HCT116 (cell line): ENCODE results near the gene UCP2. TPM values are rescaled to one million over a fixed set of nuclear protein-coding genes. Genes with fewer than 3 reads are reported as not detected.

Source experiments
- ATAC-seq: fragments of 200-7000 bp; cut with Tn5 transposase; 2 replicates; pipeline ENCODE4 v1.9.1; 2020; ENCODE audit warnings: mild to moderate bottlenecking, moderate library complexity
- BruUV-seq: library from RNA; stranded (reverse); fragments of 400-500 nt; replicated peaks from 2 replicates; lab custom pipeline; 2021; lab: Mats Ljungman, UMichigan
- CTCF ChIA-PET: fragments of 300-600 bp; sonication (Branson Sonifier 250); formaldehyde crosslinking; loops from one replicate; lab custom pipeline; 2021; ENCODE audit warnings: antibody characterized with exemption; lab: Charles Lee
- POLR2A ChIA-PET: fragments of 300-600, 350-600 bp; sonication (Branson Sonifier 250); formaldehyde crosslinking; loops from one replicate; lab custom pipeline; 2021; ENCODE audit warnings: antibody characterized with exemption; lab: Charles Lee
- RAD21 ChIA-PET, 2 experiments: fragments of 300-600 bp; sonication (Branson Sonifier 250); formaldehyde crosslinking; loops; one replicate each; lab custom pipeline; 2023; ENCODE audit warnings: low total read pairs in 2 of 2; ENCODE audit not compliant: uncharacterized antibody in 2 of 2, unreplicated experiment in 2 of 2, low non-redundant PET in 1 of 2; lab: Charles Lee
- DNase-seq: peaks from one replicate; pipeline ENCODE4 v3.0.0-alpha.2; 2010; ENCODE audit warnings: low read depth, low spot score
- H2AFZ ChIP-seq: fragments of 200-600 bp; shearing (Covaris generic), sonication (generic); 2 replicates; pipeline ENCODE4 v1.6.1; 2017; ENCODE audit warnings: low read depth, mixed run types, mixed read lengths, antibody characterized with exemption, low read length; ENCODE audit not compliant: poor library complexity, severe bottlenecking
- H3K27ac ChIP-seq: 2 replicates; pipeline ENCODE4 v1.5.1; 2012; ENCODE audit warnings: low read depth, low read length
- H3K27me3 ChIP-seq: fragments of 200-600 bp; sonication (generic); 2 replicates; pipeline ENCODE4 v1.6.1; 2016; ENCODE audit warnings: mixed run types, low read length, mixed read lengths; ENCODE audit not compliant: insufficient read depth
- H3K36me3 ChIP-seq, 2 experiments: fragments of 200-500 bp in 1 of 2; fragments of 200-600 bp in 1 of 2; sonication (Bioruptor generic) in 1 of 2; sonication (generic) in 1 of 2; 2 replicates each; pipeline versions ENCODE4 v1.5.1 to v1.6.1; 2014 to 2016; ENCODE audit warnings: low read length in 2 of 2, inconsistent platforms in 1 of 2, mixed read lengths in 1 of 2, mixed run types in 1 of 2; ENCODE audit not compliant: insufficient read depth in 2 of 2, control insufficient read depth in 1 of 2
- H3K4me1 ChIP-seq, 2 experiments: fragments of 200-600 bp in 1 of 2; sonication (generic) in 1 of 2; 2 replicates each; pipeline versions ENCODE4 v1.5.1 to v1.6.1; 2012 to 2017; ENCODE audit warnings: low read length in 2 of 2, inconsistent platforms in 1 of 2, mild to moderate bottlenecking in 1 of 2, mixed read lengths in 1 of 2, mixed run types in 1 of 2, moderate library complexity in 1 of 2; ENCODE audit not compliant: insufficient read depth in 2 of 2, control insufficient read depth in 1 of 2
- H3K4me2 ChIP-seq: fragments of 200-600 bp; sonication (generic); 2 replicates; pipeline ENCODE4 v1.6.1; 2017; ENCODE audit warnings: mixed run types, low read length, mixed read lengths
- H3K4me3 ChIP-seq, 2 experiments: fragments of 200-600 bp in 1 of 2; sonication (generic) in 1 of 2; replicated peaks in 1 of 2; 2 replicates each; pipeline ENCODE4 v1.5.1; 2011 to 2016; ENCODE audit warnings: low read length in 2 of 2, control low read depth in 1 of 2, low read depth in 1 of 2, mild to moderate bottlenecking in 1 of 2, mixed read lengths in 1 of 2, mixed run types in 1 of 2
- H3K79me2 ChIP-seq: fragments of 200-600 bp; sonication (generic); 2 replicates; pipeline ENCODE4 v1.6.1; 2017; ENCODE audit warnings: mild to moderate bottlenecking, mixed run types, low read length, moderate library complexity, mixed read lengths; ENCODE audit not compliant: insufficient read depth
- H3K9ac ChIP-seq: fragments of 200-600 bp; sonication (generic); 2 replicates; pipeline ENCODE4 v1.6.1; 2016; ENCODE audit warnings: low read length, mixed read lengths
- H3K9me2 ChIP-seq: fragments of 200-600 bp; sonication (generic), shearing (Covaris generic); 2 replicates; pipeline ENCODE4 v1.6.1; 2017; ENCODE audit warnings: mixed run types, mild to moderate bottlenecking, moderate library complexity; ENCODE audit not compliant: insufficient read depth
- H3K9me3 ChIP-seq, 2 experiments: fragments of 200-500 bp in 1 of 2; fragments of 200-600 bp in 1 of 2; sonication (Bioruptor generic) in 1 of 2; sonication (generic) in 1 of 2; 2 replicates each; pipeline ENCODE4 v1.6.1; 2014 to 2017; ENCODE audit warnings: low read length in 2 of 2, mixed read lengths in 2 of 2, inconsistent platforms in 1 of 2, low read depth in 1 of 2, mild to moderate bottlenecking in 1 of 2, mixed run types in 1 of 2, moderate library complexity in 1 of 2; ENCODE audit not compliant: control insufficient read depth in 1 of 2, insufficient read depth in 1 of 2
- H4K20me1 ChIP-seq: fragments of 200-600 bp; sonication (generic), shearing (Covaris generic); 2 replicates; pipeline ENCODE4 v1.6.1; 2017; ENCODE audit warnings: mixed run types, mild to moderate bottlenecking, moderate library complexity; ENCODE audit not compliant: insufficient read depth
- CBX3 ChIP-seq: IDR thresholded peaks from 2 replicates; pipeline ENCODE4 v1.6.1; 2012; ENCODE audit warnings: low read depth
- EZH2 ChIP-seq: fragments of 200-600 bp; sonication (generic); IDR thresholded peaks from 2 replicates; pipeline ENCODE4 v1.6.1; 2017; ENCODE audit warnings: antibody characterized with exemption, mixed run types
- POLR2A ChIP-seq: IDR thresholded peaks from 2 replicates; pipeline ENCODE4 v1.7.0; 2011; ENCODE audit warnings: borderline replicate concordance; ENCODE audit not compliant: insufficient read depth, insufficient read length; ENCODE audit errors: extremely low read depth
- POLR2AphosphoS5 ChIP-seq: IDR thresholded peaks from 2 replicates; pipeline ENCODE4 v1.6.1; 2011; ENCODE audit warnings: mild to moderate bottlenecking, low read depth, low read length, moderate library complexity
- SIN3A ChIP-seq: IDR thresholded peaks from 2 replicates; pipeline ENCODE4 v1.6.1; 2012; ENCODE audit warnings: low read depth
- SRF ChIP-seq: IDR thresholded peaks from 2 replicates; pipeline ENCODE4 v1.6.1; 2012; ENCODE audit warnings: low read depth
- ZNF274 ChIP-seq: fragments of 200-500 bp; sonication (Bioruptor generic); IDR thresholded peaks from 2 replicates; pipeline ENCODE4 v1.6.1; 2014; ENCODE audit warnings: mild to moderate bottlenecking, low read depth, low read length, inconsistent platforms
- intact Hi-C: fragments of 100-400 bp; cut with micrococcal nuclease; formaldehyde crosslinking; loops from 2 replicates; pipeline ENCODE4 v1.10.0; 2022
- total RNA-seq: library from RNA; stranded (reverse); gene quantifications from one replicate; pipeline ENCODE4 v1.2.1, GENCODE V29; 2021; ENCODE audit not compliant: unreplicated experiment
- TF ChIP-seq, protein P1 (sequence below), 3 experiments: fragments of 200-600 bp in 1 of 3; sonication (generic) in 1 of 3; IDR thresholded peaks in 2 of 3; conservative IDR thresholded peaks in 1 of 3; 2 replicates each; pipeline ENCODE4 v1.5.1; 2012 to 2017; ENCODE audit warnings: low read depth in 2 of 3, low read length in 2 of 3, antibody characterized with exemption in 1 of 3, borderline replicate concordance in 1 of 3, control low read depth in 1 of 3, mild to moderate bottlenecking in 1 of 3, mixed read lengths in 1 of 3, mixed run types in 1 of 3, moderate library complexity in 1 of 3; ENCODE audit not compliant: insufficient read depth in 1 of 3
- TF ChIP-seq, protein P2 (sequence below): IDR thresholded peaks from 2 replicates; pipeline ENCODE4 v1.6.1; 2011; ENCODE audit warnings: mild to moderate bottlenecking, low read length, moderate library complexity; ENCODE audit not compliant: insufficient replicate concordance; ENCODE audit errors: extremely low read depth

The UCP2 gene
- total RNA-seq, 1 experiment from 2014 or later: 20.4 TPM

DNA sequence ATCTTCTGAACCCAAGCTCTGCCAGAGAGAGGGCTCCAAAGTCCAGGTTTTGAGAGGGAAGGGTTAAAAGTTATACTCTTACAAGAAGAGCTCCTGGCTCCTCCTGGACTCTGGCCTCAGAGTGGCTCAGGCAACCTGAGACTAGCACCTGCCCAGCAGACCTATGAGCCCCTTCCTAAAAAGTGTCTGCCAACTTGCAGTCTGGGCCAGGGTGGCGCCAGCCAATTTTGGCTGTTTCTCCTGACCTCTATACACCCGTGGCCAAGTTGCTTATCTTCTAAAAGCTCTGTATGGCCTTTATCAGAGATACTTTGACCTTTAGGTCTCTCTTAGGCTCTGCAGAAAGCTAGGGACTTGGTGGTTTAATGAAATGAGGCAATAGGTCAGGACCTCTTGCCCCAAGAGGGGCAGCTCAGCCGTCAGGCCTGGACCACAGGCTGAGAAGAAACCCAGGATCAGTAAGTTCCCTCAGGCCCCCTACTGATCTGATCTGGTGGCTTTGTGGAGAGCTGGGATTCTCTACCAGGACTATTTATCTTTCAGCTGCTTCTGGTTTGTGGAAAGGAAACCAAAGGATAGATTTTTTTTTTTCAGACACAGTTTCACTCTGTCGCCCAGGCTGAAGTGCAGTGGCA is 36.6 kb upstream of the UCP2 start:
- no peaks in the 10 kb centered on the region for H3K9me2 ChIP-seq
- DNase-seq: no peak
- no TSS peak for BruUV-seq
- CTCF ChIA-PET: no interaction called here
- H3K4me2 ChIP-seq: no peak overlapping the region
- ATAC-seq: no peak
- RAD21 ChIA-PET: no interaction called here
- H3K36me3 ChIP-seq: no peaks in the 10 kb centered on the region
- H3K79me2 ChIP-seq: no peaks in the 10 kb centered on the region
- H4K20me1 ChIP-seq: no peaks in the 10 kb centered on the region
- H3K9me3 ChIP-seq: no peaks in the 10 kb centered on the region
- H3K4me3 ChIP-seq: no peak overlapping the region
- intact Hi-C loops: no loop called here
- no peak for TF ChIP-seq SRF
- TF ChIP-seq EZH2: no peak
- no peak for TF ChIP-seq SIN3A
- no peak for TF ChIP-seq POLR2AphosphoS5
- TF ChIP-seq CBX3: no peak
- TF ChIP-seq POLR2A: no peak
- TF ChIP-seq, protein P1, sequence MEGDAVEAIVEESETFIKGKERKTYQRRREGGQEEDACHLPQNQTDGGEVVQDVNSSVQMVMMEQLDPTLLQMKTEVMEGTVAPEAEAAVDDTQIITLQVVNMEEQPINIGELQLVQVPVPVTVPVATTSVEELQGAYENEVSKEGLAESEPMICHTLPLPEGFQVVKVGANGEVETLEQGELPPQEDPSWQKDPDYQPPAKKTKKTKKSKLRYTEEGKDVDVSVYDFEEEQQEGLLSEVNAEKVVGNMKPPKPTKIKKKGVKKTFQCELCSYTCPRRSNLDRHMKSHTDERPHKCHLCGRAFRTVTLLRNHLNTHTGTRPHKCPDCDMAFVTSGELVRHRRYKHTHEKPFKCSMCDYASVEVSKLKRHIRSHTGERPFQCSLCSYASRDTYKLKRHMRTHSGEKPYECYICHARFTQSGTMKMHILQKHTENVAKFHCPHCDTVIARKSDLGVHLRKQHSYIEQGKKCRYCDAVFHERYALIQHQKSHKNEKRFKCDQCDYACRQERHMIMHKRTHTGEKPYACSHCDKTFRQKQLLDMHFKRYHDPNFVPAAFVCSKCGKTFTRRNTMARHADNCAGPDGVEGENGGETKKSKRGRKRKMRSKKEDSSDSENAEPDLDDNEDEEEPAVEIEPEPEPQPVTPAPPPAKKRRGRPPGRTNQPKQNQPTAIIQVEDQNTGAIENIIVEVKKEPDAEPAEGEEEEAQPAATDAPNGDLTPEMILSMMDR (IDR thresholded peaks at IDR 0.05 in 2 of 3, conservative IDR thresholded peaks at IDR 0.05 in 1 of 3; ENCODE audit: borderline replicate concordance in 1 of 3, insufficient read depth in 1 of 3, low read depth in 2 of 3, low read length in 2 of 3): no peak
- TF ChIP-seq ZNF274: no peak
- TF ChIP-seq, protein P2, sequence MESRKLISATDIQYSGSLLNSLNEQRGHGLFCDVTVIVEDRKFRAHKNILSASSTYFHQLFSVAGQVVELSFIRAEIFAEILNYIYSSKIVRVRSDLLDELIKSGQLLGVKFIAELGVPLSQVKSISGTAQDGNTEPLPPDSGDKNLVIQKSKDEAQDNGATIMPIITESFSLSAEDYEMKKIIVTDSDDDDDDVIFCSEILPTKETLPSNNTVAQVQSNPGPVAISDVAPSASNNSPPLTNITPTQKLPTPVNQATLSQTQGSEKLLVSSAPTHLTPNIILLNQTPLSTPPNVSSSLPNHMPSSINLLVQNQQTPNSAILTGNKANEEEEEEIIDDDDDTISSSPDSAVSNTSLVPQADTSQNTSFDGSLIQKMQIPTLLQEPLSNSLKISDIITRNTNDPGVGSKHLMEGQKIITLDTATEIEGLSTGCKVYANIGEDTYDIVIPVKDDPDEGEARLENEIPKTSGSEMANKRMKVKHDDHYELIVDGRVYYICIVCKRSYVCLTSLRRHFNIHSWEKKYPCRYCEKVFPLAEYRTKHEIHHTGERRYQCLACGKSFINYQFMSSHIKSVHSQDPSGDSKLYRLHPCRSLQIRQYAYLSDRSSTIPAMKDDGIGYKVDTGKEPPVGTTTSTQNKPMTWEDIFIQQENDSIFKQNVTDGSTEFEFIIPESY: no peak
- TF ChIP-seq, all 23 proteins: peak for 0
- no peaks in the 10 kb centered on the region for H3K4me1 ChIP-seq
- no peak overlapping the region for H3K9ac ChIP-seq
- H2AFZ ChIP-seq: no peak overlapping the region
- POLR2A ChIA-PET: no interaction called here
- no peak overlapping the region for H3K27ac ChIP-seq
- no peaks in the 10 kb centered on the region for H3K27me3 ChIP-seq
